VCaP (cell line): ENCODE measurements around the gene SAMD14.

Experiments used
- H3K27ac ChIP-seq: fragments of 450-650 bp; 2 replicates; pipeline ENCODE4 v1.5.1; 2017
- CTCF ChIP-seq: fragments of 450-650 bp; conservative IDR thresholded peaks from 2 replicates; pipeline ENCODE4 v1.5.1; 2017; ENCODE audit warnings: mild to moderate bottlenecking, moderate library complexity

The SAMD14 gene

GRCh38 chr17:50071692-50072091, 58.3 kb downstream of the SAMD14 start:
- no peak overlapping the region for H3K27ac ChIP-seq
- TF ChIP-seq CTCF, result no peak

GRCh38 chr17:50070908-50071680, 58.9 kb downstream of the SAMD14 start:
- TF ChIP-seq CTCF, result no peak
- H3K27ac ChIP-seq, result no peak overlapping the region

- TF ChIP-seq CTCF, result no peak
- H3K27ac ChIP-seq, result no peak overlapping the region
Measured at GRCh38 chr17:50067996-50068395, 62.0 kb downstream of the SAMD14 start.

- TF ChIP-seq CTCF, result no peak
- no peak overlapping the region for H3K27ac ChIP-seq
Measured at GRCh38 chr17:50066995-50067394, 63.0 kb downstream of the SAMD14 start.

GRCh38 chr17:50065056-50065455, 64.9 kb downstream of the SAMD14 start:
- H3K27ac ChIP-seq, result no peak overlapping the region

GRCh38 chr17:50064253-50065001, 65.5 kb downstream of the SAMD14 start:
- H3K27ac ChIP-seq, result no peak overlapping the region

More at GRCh38 chr17:50065056-50065455, 64.9 kb downstream of the SAMD14 start:
- no peak for TF ChIP-seq CTCF

More at GRCh38 chr17:50064253-50065001, 65.5 kb downstream of the SAMD14 start:
- TF ChIP-seq CTCF, result no peak
